C1 segment of cervical spinal cord (tissue), 14 donors: ENCODE measurements around the gene BBOX1.
"Not testable (repeated sequence)": the region's sequence is repeated elsewhere in the genome, so short reads cannot be mapped to it uniquely, and the experiment has no call there.

Experiments
- DNase-seq, 14 donors: peaks; one replicate each; lab custom pipeline; 2025; lab: John Stamatoyannopoulos, UW

The BBOX1 gene

DNA sequence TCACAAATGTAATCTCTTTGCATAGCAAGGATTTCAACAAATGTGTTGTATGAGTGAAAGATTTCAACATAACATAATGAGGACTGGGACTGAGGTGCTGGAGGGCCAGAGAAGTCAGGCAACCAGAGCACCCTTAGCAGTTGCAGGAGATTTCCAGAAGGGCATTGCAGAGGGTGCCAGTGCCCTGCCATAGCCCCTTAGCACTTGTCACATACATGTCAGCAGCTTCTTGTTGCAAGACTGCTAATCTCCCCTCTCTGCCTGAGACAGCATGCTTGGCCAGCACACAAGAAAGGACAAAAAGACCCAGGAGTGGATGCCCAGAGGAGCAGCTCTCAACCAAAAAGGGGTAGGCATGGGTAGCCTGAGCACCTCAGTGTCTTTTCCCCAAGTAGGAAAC lies 43.2 kb downstream of the BBOX1 start:
- no peak for DNase-seq

DNA sequence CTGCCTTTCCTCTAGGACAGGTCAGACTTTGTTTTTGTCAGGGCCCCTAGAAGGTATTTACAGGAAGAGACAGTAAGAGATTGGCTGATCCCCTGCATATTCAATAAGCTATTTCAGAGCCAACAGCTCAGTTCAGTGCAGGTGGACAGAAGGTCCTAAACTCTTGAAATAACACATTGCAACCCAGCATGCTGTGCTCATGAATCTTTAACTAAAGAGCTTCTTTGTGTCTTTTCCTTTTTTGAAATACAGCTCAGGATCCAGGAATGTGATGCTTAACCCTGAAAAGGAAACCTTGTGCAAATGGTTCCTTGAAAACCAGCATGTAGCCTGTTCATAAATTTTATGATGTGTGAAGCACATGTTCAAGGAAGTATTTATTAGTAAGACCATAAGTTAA lies 43.9 kb downstream of the BBOX1 start:
- no peak for DNase-seq

DNA sequence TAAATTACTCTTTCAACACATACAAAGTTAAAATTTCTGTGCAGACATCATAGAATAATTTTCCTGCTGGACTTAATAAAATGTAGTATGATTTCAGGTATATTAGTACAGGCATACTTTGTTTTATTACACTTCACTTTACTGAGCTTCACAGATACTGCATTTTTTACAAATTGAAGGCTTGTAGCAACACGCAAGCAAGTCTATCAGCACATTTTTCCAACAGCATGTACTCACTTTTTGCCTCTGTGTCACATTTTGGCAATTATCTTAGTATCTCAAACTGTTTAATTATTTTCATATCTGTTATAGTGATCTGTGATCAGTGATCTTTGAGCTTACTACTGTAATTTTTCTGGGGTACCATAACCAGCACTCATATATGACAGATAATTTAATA lies 44.5 kb downstream of the BBOX1 start:
- DNase-seq: no peak

DNA sequence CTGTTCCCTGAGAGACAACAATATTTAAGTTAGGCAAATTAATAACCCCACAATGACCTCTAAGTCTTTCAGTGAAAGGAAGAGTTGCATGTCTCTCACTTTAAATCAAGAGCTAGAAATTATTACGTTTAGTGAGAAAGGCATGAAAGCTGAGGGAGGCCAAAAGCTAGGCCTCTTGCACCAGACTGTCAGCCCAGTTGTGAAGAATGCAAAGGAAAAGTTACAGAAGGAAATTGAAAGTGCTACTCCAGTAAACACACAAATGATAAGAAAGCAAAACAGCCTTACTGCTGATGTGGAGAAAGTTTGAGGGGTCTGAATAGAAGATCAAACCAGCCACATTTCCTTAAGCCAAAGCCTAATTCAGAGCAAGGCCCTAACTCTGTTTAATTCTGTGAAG lies 45.0 kb downstream of the BBOX1 start:
- no peak for DNase-seq

DNA sequence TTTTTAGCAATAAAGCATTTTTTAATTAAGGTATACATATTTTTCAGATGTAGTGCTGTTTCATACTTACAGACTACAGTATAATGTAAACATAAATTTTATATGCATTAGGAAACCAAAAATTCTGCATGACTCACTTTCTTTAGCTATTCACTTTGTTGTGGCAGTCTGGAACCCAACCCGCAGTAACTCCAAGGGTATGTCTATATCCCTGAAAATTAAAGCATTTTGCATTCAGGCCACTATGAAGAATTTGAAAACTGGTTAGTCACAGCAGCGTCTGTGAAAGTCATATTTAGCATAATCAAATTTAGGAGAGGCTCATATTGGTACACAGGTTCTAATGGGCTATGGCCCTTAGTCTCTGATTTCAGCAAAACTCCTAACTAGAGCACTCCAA lies 46.8 kb downstream of the BBOX1 start:
- DNase-seq: no peak

DNA sequence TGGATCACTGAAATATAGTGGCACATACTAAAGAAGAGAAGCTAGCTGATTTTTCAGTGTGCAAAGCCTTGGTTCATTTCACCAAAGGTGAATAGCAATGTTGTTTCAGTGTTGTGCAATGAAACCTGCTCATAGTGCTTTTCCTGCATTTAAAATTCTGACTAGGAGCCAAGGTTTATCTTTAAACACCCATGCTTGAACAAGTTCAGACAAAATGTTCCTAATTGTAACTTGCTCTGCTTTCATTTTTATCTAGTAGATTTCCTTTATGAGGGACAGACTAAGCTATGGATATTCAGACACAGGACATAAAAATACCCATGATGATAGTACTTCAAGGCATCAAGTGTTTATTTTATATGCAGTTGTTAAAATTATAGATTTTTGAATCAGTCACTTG lies 47.7 kb downstream of the BBOX1 start:
- no peak for DNase-seq

DNA sequence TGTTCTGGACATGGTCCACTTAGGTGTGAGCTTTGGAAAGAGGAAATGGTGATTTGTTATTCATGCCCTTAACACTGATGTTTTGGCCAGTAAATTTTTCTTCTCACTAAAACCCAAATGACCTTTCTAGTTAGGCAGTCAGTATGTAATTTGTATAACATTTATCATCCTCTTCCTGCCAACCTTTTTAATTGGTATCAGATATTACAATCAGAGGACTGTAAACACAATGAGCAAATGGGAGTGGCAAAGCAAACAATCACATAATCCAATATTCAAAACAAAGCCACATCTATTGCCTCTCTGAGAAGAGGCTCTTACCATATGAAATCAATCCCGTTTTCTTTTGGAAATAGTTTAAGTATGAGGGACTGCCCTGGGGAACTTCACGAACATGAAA lies 49.1 kb downstream of the BBOX1 start:
- DNase-seq: no peak

DNA sequence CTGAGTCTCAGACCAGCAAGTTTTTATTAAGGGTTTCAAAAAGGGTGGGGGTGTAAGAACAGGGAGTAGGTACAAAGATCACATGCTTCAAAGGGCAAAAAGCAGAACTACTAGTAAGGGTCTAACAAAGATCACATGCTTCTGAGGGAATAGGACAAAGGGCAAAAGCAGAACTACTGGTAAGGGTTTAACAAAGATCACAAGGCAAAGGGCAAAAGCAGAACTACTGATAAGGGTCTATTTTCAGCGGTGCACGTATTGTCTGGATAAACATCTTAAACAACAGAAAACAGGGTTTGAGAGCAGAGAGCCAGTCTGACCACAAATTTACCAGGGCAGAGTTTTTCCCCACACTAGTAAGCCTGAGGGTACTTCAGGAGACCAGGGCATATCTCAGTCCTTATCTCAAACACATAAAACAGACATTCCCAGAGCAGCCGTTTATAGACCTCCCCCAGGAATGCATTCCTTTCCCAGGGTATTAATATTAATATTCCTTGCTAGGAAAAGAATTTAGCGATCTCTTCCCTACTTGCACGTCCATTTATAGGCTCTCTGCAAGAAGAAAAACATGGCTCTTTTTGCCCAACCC lies 49.8 kb downstream of the BBOX1 start:
- DNase-seq: not testable (repeated sequence)

DNA sequence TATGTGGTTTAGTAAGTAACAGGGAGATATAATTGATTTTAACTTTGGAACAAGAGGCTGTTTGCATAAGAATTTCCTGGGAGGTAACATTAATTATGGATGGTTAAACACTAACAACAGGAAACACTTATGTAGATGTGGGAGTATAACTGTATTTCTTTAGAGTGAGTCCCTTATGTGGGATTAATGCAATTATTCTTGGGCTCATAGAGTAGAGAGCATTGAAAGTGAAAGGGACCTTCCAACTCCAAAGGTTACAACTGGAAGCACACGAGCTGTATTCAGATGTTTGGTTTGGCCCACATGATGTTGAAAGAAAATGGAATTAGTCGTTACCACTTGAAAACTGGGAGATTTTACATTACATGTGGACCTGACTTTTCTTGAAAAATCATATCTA lies 53.5 kb downstream of the BBOX1 start:
- no peak for DNase-seq

DNA sequence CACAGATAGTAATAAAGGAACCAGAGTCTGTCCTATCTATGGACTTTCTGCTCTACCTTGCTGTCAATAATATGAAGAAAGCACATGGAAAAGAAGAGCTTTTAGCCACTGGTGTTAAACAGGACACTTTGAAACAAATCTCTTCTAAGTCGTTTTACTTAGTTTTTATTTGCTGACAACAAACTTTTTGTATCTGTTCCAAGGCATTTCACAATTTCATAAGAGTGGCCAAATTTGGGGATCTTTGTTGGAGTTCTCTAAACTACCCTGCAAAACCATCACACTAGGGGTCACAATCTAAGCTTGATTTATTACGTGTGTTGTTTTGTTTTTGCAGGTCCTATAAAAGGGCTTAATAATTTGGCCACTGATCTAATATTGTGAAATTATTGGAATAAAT lies 54.4 kb downstream of the BBOX1 start:
- no peak for DNase-seq

DNA sequence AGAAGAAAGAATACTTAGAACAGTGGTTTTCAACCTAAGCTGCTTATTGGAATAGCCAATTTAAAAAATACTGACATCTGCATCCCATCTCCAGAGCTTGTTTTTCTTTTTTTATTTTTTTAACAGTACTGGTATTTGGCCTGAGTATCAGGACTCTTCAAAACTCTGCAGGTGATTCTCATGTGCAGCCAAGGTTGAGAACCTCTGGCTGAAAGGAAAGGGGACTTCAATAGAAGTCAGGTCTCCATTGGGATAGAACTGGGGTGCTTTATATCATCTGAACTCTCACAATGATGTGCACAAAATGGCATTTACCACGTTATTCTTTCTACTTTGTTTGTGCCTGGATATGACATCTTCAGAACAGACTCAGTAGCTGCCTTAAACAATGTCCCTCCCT lies 55.3 kb downstream of the BBOX1 start:
- no peak for DNase-seq

DNA sequence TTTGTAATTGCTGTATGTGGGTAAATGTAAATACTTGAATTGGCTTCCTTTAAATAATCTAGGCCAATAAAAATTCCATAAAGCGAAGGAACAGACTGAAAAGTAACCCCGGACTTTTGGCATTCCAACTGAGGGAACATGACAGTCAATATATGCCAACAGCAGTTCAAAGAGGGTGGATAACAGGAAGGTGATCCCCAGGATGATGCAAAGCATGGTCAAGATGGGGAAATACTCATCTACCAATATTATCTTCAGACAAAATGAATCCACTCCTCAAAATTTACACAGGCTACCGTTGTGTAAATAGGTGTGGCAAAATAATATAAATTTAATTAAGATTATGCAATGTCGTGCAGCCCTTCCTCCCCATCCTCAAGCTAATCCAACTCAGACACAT lies 56.9 kb downstream of the BBOX1 start:
- no peak for DNase-seq

DNA sequence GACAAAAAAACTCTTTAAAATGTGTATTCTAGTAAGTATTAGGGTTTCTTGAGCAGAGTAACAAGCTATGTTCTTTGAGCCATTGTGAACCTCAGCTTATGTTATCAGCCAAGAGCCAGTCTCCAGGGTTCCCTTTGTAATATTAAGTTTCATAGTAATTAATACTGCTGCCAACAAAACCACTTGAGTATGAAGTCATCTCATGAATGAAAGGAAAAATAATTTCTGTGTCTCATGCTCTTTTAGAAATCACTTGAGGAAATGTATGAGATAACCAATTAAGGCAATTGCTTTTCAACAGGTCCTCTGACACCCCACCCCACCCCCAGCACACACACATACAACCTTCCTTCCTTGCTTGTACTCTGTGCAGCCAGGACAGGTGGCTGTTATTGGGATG lies 59.9 kb downstream of the BBOX1 start:
- DNase-seq: no peak

DNA sequence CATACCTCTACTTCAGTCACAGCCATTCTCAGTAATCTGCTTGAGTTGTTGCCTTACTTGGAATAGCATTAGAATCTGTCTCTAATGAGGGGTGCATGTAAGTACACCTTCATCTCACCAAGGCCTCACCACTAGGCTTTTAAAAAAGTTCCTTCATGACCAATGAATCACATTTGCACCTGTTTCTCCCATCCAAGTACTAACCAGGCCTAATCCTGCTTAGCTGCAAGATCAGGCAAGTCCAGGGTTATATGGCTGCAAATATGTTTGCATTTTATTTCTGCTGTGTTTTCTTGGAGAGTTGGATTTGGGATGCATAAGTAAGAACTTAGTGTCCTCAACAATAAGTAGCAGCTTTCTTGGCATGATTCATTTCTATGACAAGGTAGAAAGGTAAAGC lies 66.9 kb downstream of the BBOX1 start:
- no peak for DNase-seq

DNA sequence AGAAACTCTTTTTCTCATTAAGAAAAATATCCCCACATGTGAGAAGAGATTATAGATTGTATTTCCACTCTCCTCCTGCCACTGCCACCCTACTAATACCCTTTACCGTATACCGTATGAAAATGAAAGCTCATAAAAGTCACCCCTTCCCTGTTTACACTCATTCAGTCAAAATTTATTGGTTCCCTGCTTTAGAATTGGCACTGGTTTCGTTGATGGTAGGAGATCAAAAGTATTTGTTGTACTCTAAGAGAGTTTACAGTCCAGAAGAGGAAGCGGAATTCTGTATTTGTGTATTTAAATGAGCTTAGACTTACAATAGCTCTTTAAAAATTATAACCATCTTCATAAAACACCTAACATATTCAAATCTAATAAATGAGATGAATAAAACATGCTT lies 68.2 kb downstream of the BBOX1 start:
- no peak for DNase-seq

DNA sequence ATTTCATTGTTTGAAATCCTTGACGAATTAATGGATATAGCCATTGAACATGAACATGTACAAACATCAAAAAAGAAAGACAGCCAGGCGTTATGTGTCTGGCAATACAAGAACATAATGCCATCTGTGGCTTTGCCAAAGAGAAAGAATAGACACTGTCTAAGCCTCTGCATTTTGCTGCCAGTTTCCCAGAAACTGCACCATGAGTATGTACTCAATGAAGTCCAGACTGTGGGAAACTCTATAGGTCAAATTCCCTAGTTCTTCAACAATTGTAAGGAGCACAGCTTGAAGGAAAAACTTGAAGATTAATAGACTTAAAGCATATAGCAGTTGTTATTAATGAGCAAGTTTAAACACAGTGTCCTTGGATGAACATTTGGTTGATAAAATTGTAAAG lies 71.3 kb downstream of the BBOX1 start:
- DNase-seq: no peak

DNA sequence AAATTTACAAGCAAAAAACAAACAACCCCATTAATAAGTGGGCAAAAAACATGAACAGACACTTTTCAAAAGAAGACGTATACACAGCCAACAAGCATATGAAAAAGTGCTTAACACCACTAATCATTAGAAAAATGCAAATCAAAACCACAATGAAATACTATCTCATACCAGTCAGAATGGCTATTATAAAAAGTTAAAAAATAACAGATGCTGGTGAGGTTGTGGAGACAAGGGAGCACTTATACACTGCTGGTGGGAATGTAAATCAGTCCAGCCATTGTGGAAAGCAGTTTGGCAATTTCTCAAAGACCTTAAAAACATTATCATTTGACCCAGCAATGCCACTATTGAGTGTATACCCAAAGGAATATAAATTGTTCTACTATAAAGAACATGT lies 72.3 kb downstream of the BBOX1 start:
- DNase-seq: no peak

DNA sequence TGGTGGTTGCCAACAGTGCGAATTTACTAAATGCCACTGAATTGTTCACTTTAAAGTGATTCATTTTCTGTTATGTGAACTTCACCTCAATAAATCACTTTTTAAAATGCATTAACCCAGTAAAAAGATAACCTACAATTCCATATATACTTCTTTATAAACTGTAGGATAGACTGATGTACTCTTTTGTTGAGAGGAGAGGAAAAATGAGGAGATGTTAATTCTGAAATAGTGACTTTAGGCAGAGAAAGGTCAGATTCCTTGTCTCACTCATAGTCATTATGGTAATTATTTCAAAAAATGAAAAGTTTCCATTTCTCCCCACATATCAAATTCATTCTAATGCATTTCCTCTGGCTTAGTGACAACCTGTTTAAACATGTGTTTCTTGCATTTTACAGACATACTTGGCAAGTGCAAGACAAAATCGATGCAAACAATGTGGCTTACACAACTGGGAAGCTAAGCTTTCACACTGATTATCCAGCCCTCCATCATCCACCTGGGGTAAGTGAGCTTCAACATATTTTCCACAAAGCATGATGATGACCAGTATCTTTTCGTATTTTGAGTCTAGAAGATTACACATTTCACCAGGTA lies 74.5 kb downstream of the BBOX1 start:
- no peak for DNase-seq

DNA sequence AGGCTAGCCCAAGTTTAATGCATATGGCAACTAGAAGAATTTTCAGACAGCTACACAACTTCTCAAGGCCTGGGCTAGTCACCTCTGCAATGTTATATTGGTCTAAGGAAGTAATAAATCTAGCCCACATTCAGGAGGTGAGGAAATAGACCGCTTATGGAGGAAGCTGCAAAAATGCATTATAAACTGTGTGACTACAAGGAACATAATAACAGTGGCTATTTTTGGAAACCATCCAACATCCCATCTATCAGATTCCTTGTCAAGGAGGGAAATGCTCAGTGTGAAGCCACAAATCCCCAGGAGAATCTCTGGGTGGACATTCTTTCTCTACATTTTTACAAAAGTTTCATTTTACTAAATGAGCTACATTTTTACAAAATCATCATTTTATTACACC lies 76.1 kb downstream of the BBOX1 start:
- no peak for DNase-seq

DNA sequence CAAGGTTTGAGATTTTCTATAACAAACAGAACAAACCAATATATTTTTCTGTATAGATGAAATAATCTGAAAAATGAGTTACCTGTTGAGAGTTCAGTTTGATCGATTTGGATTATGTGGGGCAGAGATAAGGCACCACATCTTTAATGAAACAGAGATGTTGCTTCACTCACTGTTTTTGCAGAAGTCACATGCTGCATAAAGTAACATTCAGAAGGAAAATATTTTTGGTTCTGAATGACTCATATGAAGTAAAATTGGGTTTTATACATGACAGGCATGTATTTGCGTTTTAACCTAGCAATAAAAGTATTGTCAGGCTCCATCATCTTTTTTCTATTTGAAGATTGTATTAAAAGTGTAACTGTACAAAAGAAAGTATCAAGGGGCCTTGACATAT lies 77.8 kb downstream of the BBOX1 start:
- DNase-seq: no peak

DNA sequence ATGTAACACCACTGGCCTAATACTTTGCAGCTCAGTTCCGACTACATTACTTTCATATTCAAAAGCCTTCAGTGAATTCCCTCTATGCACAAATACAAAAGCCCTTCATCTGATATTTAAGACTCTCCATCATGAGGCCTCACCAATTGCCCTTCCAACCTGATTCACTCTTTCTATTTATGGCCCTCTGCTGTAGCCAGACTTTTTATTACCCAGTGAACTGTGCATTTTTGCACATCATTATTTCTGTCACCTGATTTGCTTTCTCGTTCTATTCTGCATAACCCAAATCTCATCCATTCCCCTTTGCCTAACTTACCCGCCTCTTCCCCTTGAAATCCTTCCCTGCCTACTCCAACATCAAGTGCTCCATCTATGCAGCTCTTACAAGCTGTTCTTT lies 78.3 kb downstream of the BBOX1 start:
- DNase-seq: no peak

DNA sequence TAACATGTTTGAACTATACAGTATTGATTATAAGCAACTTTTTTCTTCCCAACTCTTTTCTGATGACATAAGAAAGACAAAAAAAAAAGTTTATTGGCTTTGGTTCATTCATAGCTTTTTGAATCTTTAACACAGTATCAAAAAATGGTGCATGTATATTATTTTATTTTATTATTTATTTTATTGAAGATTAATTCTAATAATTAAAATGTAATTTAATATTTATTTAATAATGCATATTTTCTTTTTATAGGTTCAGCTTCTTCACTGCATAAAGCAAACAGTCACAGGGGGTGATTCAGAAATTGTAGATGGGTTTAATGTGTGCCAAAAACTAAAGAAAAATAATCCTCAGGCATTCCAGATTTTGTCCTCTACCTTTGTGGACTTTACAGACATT lies 78.8 kb downstream of the BBOX1 start:
- DNase-seq: no peak

DNA sequence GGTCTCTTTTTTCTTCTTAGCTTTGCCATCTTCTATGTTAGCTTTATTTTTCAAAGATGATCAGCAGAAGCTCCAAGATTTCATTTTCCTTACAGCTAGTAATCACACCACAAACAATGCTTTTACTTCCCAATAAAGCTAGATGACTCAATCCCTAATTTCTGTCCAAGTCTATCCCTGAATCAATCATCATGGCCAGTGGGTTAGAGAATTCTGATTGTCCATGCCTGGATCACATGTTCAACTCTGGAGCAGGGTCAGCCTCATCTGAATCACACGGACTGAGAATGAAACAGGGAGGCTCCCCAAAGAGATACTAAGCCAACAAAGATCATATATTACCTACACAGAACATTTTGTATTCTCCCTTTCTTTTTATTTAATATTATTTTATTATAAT lies 79.6 kb downstream of the BBOX1 start:
- DNase-seq: no peak

DNA sequence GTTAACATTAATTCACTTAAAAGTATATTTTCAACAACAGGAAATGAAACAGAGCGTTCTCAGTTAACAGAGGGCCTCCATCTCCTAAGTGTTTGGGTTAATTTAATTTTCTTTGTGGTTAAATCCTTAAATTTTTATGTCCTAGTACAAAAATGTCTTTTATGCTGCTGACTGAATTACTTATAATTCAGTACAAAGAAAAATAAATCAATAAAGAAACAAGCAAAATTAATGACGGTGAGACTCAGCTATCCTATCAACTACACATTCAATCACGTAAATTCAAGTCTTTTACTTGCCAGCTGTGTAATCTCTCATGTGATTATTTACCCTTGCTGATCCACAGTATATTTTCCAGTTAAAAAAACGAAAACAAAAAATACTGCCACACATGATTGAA lies 81.4 kb downstream of the BBOX1 start:
- DNase-seq: no peak
